ENCODE data around the gene YTHDF1.

Gene YTHDF1

GRCh38 chr20:63216041-63216848 is at the start of gene YTHDF1:
Gene YTHDF1, minus strand, starts transcription at chr20:63216131. Its CDS starts 239 bp downstream, at chr20:63215892.
- TF ChIP-seq GATA2 (IDR thresholded peaks at IDR 0.05; ENCODE audit: low read depth, low read length), result no peak
- TF ChIP-seq GATA3 (IDR thresholded peaks at IDR 0.05; ENCODE audit: low read depth, low read length), result no peak

GRCh38 chr20:63264519-63264918 is 48.6 kb upstream of the YTHDF1 start:
- TF ChIP-seq GATA2 (IDR thresholded peaks at IDR 0.05; ENCODE audit: low read depth, low read length), result no peak
- TF ChIP-seq GATA3 (IDR thresholded peaks at IDR 0.05; ENCODE audit: low read depth, low read length), result no peak

- TF ChIP-seq GATA3 (IDR thresholded peaks at IDR 0.05; ENCODE audit: low read depth, low read length), result no peak
- TF ChIP-seq GATA2 (IDR thresholded peaks at IDR 0.05; ENCODE audit: low read depth, low read length), result no peak
Observed at GRCh38 chr20:63264000-63264399, 48.1 kb upstream of the YTHDF1 start.

GRCh38 chr20:63262836-63263235 is 46.9 kb upstream of the YTHDF1 start:
- no peak for TF ChIP-seq GATA2 (IDR thresholded peaks at IDR 0.05; ENCODE audit: low read depth, low read length)
- TF ChIP-seq GATA3 (IDR thresholded peaks at IDR 0.05; ENCODE audit: low read depth, low read length), result no peak

GRCh38 chr20:63261795-63262528 is 46.0 kb upstream of the YTHDF1 start:
- no peak for TF ChIP-seq GATA2 (IDR thresholded peaks at IDR 0.05; ENCODE audit: low read depth, low read length)
- TF ChIP-seq GATA3 (IDR thresholded peaks at IDR 0.05; ENCODE audit: low read depth, low read length), result no peak

- TF ChIP-seq GATA2 (IDR thresholded peaks at IDR 0.05; ENCODE audit: low read depth, low read length) (no peak), GATA3 (IDR thresholded peaks at IDR 0.05; ENCODE audit: low read depth, low read length) (no peak)
Observed at GRCh38 chr20:63261060-63261794, 45.3 kb upstream of the YTHDF1 start.

GRCh38 chr20:63260521-63260920 is 44.6 kb upstream of the YTHDF1 start:
- TF ChIP-seq GATA3 (IDR thresholded peaks at IDR 0.05; ENCODE audit: low read depth, low read length), result no peak

GRCh38 chr20:63259734-63260460 is 44.0 kb upstream of the YTHDF1 start:
- no peak for TF ChIP-seq GATA2 (IDR thresholded peaks at IDR 0.05; ENCODE audit: low read depth, low read length)
- TF ChIP-seq GATA3 (IDR thresholded peaks at IDR 0.05; ENCODE audit: low read depth, low read length), result no peak

- no peak for TF ChIP-seq GATA3 (IDR thresholded peaks at IDR 0.05; ENCODE audit: low read depth, low read length)
- TF ChIP-seq GATA2 (IDR thresholded peaks at IDR 0.05; ENCODE audit: low read depth, low read length), result no peak
Observed at GRCh38 chr20:63258781-63259180, 42.9 kb upstream of the YTHDF1 start.

- TF ChIP-seq GATA2 (IDR thresholded peaks at IDR 0.05; ENCODE audit: low read depth, low read length) (no peak), GATA3 (IDR thresholded peaks at IDR 0.05; ENCODE audit: low read depth, low read length) (no peak)
Observed at GRCh38 chr20:63257629-63258028, 41.7 kb upstream of the YTHDF1 start.

- TF ChIP-seq GATA3 (IDR thresholded peaks at IDR 0.05; ENCODE audit: low read depth, low read length) (no peak), GATA2 (IDR thresholded peaks at IDR 0.05; ENCODE audit: low read depth, low read length) (no peak)
Observed at GRCh38 chr20:63256954-63257353, 41.0 kb upstream of the YTHDF1 start.

- no peak for TF ChIP-seq GATA2 (IDR thresholded peaks at IDR 0.05; ENCODE audit: low read depth, low read length)
- no peak for TF ChIP-seq GATA3 (IDR thresholded peaks at IDR 0.05; ENCODE audit: low read depth, low read length)
Observed at GRCh38 chr20:63255931-63256704, 40.2 kb upstream of the YTHDF1 start.
